ENCODE data around the gene IMMP2L. TPM values are rescaled to one million over a fixed set of nuclear protein-coding genes. Genes with fewer than 3 reads are reported as not detected.

The IMMP2L gene
- total RNA-seq, 1 donor from 2014 or later, result 11.2 TPM

DNA sequence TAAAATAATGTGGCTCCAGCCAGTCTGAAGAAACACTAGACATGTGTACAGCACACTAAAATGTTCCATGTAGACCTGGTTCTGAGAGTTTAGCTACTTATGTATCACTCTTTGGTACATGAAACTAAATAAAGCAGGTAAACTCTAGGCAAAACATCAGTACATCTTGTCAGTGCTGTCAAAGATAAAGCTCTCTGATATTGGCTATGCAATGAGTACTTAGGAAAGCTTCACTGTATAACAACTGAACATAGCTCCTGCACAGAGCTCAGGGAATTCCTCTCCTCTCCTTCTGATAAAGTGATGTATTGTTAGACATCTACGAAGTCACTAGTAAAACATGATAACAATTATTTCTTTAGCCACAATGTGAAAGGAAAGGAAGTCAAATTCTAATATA lies 467.9 kb downstream of the IMMP2L start:
- Mint-ChIP-seq H3K27me3 (ENCODE audit: unreplicated experiment) (peaks cover 1% of the 10 kb centered on the region), H3K36me3 (ENCODE audit: low read depth, unreplicated experiment) (no peaks in the 10 kb centered on the region), H3K4me3 (ENCODE audit: unreplicated experiment) (no peak overlapping the region), H3K9me3 (ENCODE audit: unreplicated experiment) (no peaks in the 10 kb centered on the region), H3K4me1 (ENCODE audit: unreplicated experiment) (peaks cover 9% of the 10 kb centered on the region), H3K27ac (ENCODE audit: unreplicated experiment) (no peak overlapping the region)
- DNase-seq (ENCODE audit: low spot score), result no peak
- TF ChIP-seq CTCF (IDR thresholded peaks at IDR 0.05; ENCODE audit: unreplicated experiment), result no peak

- no peaks in the 10 kb centered on the region for H3K36me3 Mint-ChIP-seq (ENCODE audit: low read depth, unreplicated experiment)
- H3K4me3 Mint-ChIP-seq (ENCODE audit: unreplicated experiment), result no peak overlapping the region
- TF ChIP-seq CTCF (IDR thresholded peaks at IDR 0.05; ENCODE audit: unreplicated experiment), result no peak
- H3K27me3 Mint-ChIP-seq (ENCODE audit: unreplicated experiment), result peaks cover 1% of the 10 kb centered on the region
- DNase-seq (ENCODE audit: low spot score), result no peak
- H3K4me1 Mint-ChIP-seq (ENCODE audit: unreplicated experiment), result peaks cover 9% of the 10 kb centered on the region
- no peak overlapping the region for H3K27ac Mint-ChIP-seq (ENCODE audit: unreplicated experiment)
- no peaks in the 10 kb centered on the region for H3K9me3 Mint-ChIP-seq (ENCODE audit: unreplicated experiment)
Observed at GRCh38 chr7:111093496-111093895, 468.8 kb downstream of the IMMP2L start.

DNA sequence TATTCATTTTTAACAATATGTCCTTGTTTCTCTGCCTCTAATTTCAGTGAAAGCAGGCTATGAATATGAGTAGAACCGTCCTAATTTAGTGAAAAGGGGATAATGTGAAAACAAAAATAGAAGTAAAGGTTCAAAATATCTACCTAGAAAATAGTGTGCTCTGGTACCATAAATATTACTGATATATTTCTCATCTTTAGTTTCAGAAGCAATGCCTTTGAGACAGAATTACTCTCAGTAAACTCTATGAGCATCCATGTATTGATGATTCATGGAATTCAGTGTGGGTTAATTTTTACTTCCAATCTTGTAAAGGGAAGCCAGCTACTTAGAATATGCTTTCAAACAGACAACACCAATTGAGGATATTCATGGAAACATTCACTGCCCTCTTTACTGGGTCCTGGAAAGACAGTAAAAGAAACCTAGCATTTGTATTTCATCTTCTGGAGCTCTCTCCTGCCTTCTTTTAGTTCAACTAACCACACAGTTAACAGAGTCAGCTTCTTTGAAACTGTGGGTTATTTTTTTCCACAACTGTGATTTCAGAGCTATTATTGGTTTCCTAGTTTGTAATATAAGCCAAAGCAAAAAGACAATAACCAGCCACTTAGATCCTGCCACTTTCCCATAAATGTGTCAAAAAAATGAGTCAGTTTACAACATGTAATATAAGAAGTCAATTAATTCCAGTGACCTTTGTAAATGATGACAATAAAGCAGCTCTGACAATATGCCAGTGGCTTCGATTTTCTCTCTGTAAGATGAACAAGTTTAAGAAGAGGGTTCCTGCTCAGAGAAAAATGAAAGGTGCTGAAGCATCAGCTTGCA lies 469.7 kb downstream of the IMMP2L start:
- no peak overlapping the region for H3K27ac Mint-ChIP-seq (ENCODE audit: unreplicated experiment)
- DNase-seq (ENCODE audit: low spot score), result no peak
- TF ChIP-seq CTCF (IDR thresholded peaks at IDR 0.05; ENCODE audit: unreplicated experiment), result no peak
- H3K9me3 Mint-ChIP-seq (ENCODE audit: unreplicated experiment), result no peaks in the 10 kb centered on the region
- no peak overlapping the region for H3K4me3 Mint-ChIP-seq (ENCODE audit: unreplicated experiment)
- peaks cover 9% of the 10 kb centered on the region for H3K4me1 Mint-ChIP-seq (ENCODE audit: unreplicated experiment)
- H3K27me3 Mint-ChIP-seq (ENCODE audit: unreplicated experiment), result peaks cover 1% of the 10 kb centered on the region
- no peaks in the 10 kb centered on the region for H3K36me3 Mint-ChIP-seq (ENCODE audit: low read depth, unreplicated experiment)

DNA sequence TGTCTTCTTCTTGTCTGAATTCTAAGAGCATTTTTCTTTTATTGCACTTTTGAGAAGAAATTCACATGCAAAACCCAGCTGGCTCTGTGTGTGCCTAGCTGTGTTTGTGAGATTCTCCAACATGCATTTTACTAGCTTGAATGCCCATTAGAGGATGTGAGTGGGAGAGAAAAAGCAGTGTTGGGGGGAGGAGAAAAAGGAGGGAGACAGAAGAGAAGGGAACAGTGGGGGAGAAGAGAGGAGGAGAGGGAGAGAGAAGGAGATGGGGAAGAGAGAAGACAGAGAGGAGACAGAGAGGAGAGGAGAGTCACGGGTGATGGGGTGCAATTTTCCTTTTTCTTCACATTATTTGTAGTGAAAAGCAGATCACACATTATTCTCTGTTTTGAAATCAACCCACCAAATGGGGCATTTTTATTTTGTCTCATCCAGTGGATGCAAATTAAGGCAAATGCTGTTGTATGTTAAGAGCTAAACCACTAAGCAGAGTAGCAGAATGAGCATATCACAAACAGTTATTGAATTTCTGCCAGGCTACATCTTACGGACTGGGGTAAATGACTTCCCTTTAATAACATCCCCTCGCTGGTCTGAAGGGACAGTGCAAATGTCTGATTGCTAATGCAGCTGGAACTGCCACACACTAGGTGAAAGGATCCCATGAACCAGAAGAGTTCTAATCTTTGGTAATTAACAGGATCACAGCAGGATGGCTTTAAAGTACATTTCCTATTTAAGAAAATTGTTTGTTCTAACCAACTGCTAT lies 470.5 kb downstream of the IMMP2L start:
- DNase-seq (ENCODE audit: low spot score), result no peak
- Mint-ChIP-seq H3K36me3 (ENCODE audit: low read depth, unreplicated experiment) (no peaks in the 10 kb centered on the region), H3K4me3 (ENCODE audit: unreplicated experiment) (no peak overlapping the region), H3K4me1 (ENCODE audit: unreplicated experiment) (peaks cover 9% of the 10 kb centered on the region), H3K9me3 (ENCODE audit: unreplicated experiment) (no peaks in the 10 kb centered on the region), H3K27ac (ENCODE audit: unreplicated experiment) (no peak overlapping the region), H3K27me3 (ENCODE audit: unreplicated experiment) (peaks cover 1% of the 10 kb centered on the region)
- no peak for TF ChIP-seq CTCF (IDR thresholded peaks at IDR 0.05; ENCODE audit: unreplicated experiment)

- Mint-ChIP-seq H3K36me3 (ENCODE audit: low read depth, unreplicated experiment) (no peaks in the 10 kb centered on the region), H3K4me3 (ENCODE audit: unreplicated experiment) (no peak within 1 kb of the TSS), H3K27ac (ENCODE audit: unreplicated experiment) (no peak within 1 kb of the TSS), H3K4me1 (ENCODE audit: unreplicated experiment) (peaks cover 9% of the 10 kb centered on the region), H3K27me3 (ENCODE audit: unreplicated experiment) (peaks cover 1% of the 10 kb centered on the region), H3K9me3 (ENCODE audit: unreplicated experiment) (no peaks in the 10 kb centered on the region)
- TF ChIP-seq CTCF (IDR thresholded peaks at IDR 0.05; ENCODE audit: unreplicated experiment), result no peak
- DNase-seq (ENCODE audit: low spot score), result no peak
Observed at GRCh38 chr7:111090846-111091245, 471.4 kb downstream of the IMMP2L start, which contains the start of gene LRRN3. Gene LRRN3 (plus strand): TSS chr7:111091127. CDS start chr7:111122773, 31,646 bp downstream.
